GM10847 (cell line): ENCODE data around the gene ZNF263.

Experiments
- POLR2A ChIP-seq: IDR thresholded peaks from 2 replicates; pipeline ENCODE4 v1.6.1; 2011; ENCODE audit not compliant: insufficient read length; ENCODE audit errors: extremely low read depth

Gene ZNF263

DNA sequence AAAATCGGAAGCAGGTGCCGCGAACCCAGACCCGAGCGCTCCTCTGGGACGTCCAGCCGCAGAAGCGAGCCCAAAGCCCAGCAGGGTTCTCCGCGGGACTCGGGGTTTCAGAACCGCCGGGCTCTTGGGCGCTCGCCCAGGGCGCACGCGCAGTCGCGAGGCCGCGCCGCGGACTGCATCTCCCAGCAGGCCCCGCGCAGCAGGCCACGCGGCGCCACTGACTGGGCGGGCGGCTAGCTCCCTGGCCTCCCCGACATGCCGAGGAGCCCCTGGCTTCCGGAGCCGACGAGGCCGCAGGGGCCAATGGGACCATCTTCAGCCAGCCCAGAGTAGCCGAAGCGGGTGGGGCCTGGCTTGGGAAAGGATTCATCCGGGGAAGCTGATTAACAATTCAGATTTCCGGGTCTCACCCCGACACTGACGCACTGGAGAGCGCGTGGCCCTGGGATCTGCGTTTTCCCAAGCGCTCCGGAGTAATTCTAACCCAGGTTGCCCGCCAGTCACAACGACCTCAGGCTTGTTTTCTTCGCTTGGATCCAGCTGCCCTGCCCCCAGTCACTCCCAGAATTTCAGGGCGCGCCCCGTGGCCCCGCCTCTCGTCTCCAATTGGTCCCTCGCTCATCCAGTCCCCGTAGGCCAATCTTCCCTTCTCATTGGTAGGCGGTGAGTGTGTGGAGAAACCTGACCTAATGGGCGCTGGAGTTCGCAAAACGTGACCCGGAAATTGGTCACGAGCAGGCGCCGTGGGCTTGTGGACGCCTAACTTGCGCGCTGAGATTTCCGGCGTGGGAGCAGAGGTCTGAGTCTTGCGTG, at the start of gene ZNF263:
Gene ZNF263, plus strand, starts transcription at position 762 of the 813 bp plus-strand sequence. CDS start 328 bp downstream, outside the sequence.
- TF ChIP-seq POLR2A = peak; percentile 62

DNA sequence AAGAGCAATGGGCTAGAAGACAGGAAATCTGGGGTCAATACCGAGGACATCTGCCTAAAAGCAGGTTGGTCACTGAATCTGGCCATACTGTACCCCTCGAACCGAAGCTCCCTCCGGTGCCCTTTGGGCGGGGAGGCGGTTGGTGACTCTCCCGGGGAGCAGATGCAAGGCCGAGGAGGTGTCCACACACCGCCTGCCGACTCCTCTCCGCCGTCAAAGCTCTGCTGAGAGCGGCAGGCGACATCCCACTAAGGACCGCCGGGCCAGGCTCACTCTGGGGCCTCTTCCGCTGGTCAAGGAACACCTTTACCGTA, 48.8 kb upstream of the ZNF263 start:
- TF ChIP-seq POLR2A = no peak

DNA sequence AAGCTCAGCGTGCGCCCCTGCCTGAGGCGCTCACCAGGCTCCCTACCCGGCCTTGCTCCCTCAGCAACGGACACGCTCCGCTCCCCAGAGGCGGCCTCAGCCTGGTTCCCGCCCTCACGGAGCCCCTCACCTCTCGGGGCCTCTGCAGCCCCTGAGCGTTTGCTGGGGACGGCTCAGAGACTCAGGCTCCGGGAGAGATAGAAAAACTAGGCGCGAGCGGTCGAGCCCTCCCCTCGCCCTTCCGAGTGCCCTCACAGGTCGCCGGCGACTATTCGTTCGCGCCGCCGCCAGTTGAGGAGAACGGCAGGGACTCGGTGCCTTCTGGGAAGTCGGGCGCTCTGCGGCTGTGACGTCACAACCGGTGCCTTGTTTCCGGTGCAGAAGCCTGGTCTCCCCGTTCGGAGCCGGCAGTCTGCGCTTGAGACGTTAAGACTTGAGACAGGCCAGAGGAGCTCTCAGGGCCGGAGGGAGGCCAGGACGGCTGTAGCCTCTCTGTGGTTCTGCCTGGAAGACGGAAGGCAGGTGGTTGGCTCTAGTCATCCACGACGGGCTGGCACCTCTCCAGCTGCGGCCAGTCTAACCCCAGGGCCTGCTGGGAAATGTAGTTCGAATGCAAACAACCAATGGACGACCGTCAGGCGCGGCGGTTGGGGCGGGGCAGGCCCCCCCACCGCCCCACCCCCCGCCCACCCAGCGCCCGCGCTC, 48.3 kb upstream of the ZNF263 start, which contains the start of gene ZNF200:
Gene ZNF200, minus strand, starts transcription at position 302 of the 705 bp plus-strand sequence. CDS start 1,403 bp downstream, outside the sequence.
- peak; percentile 87 for TF ChIP-seq POLR2A

DNA sequence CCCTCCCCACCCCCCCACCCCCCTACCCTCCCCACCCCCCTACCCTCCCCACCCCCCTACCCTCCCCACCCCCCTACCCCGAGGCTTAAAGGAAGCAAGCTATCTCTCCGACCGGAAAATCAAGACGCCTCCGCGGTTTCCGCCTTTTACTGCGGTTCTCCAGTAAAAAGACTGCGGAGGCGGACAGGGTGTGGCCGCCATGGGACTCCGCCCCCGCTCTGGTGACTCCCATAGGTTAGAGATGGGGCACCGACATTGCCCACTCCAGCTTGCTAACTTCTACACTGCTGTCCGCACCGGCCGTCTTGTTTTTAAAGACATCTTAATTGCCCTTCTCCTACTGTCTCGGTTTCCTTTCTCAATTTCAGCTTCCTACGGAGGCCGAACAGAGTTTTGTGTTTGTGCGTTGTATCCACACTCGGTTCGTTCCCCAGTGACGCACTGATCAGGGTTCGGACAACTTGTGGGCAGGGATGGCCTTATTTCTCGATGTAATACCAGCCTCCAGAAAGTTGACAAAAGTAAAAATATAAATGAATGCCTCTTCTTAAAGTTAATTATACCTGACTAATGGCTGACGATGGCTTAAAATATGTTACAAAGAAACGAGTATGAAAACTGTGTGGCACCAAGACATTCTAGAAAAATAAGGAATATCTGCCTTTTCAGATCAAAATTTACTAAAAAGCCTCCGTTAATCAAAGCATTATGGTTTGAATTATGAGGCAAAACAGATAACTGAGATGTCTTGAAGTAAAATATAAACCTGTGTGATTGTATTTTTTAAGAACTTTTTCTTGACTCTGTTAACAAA, 47.2 kb upstream of the ZNF263 start:
- TF ChIP-seq POLR2A = no peak

DNA sequence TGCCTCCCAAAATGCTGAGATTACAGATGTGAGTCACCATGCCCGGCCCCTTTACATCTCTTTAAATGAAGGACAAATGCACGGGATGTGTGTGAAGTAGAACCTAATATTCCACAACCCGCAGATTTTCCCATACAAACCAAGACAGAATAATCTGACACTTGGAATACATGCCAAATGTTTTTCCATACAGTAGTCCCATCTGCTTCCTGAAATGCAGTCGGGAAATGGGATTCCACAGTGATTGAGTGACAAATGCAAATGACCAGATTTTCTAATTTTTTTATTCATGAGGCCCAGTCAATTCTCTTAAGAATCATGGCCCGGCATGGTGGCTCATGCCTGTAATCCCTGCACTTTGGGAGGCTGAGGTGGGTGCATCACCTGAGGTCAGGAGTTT, 41.5 kb upstream of the ZNF263 start:
- no peak for TF ChIP-seq POLR2A

DNA sequence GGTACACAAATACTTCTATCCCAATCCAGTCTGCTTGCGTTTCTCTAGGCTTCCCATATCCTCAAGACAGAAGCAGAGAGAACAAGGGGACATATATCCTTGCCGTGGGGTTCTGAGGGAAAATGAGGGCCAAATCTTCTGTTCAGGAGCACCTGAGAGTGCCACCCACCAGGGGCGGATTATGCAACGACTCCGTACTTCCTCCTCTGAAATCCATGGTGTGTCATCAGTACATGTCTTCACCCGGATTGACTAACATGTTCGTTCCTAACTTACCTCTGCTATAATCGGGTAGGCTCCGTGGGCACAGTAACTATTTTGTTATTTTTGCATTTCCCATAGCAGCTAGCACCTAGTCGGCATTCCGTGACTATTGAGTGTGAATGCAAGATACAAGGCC, 40.6 kb upstream of the ZNF263 start:
- TF ChIP-seq POLR2A = no peak

DNA sequence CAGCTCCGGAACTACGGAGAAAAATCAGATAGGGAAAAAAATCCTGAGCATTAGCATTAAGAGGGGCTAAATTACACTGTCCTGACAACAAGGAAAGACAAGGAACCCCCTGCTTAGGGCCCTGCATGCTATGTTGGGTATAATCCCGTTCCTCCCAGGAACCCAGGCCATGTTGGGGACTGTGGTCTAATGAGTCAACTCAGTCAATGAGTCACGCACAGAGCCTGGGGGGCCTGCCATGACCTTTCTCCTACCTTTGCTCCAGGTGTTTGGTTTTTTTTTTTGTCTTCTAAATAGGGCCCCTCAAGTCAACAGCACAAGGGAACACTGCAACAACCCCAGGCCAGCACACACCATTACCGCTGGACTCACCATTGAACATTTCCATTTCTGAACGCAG, 39.4 kb upstream of the ZNF263 start:
- no peak for TF ChIP-seq POLR2A

DNA sequence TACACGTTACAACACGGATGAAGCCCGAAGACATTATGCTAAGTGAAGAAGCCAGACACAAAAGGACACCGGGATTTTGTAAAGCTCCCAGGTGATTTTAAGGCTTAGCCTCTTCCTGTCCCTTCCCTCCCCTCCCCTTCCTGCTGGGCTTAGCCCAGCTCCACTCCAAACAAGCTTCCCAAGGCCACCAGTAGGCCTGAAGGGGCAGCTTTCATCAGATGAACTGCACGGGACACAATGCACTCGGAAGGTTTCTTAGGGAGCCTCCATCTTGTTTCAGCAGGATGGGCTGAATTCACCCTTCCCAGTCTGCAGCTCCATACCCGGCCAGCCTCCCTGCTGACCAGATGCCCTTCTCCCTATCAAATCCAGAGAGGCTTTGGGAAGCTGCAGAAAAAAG, 37.3 kb upstream of the ZNF263 start:
- no peak for TF ChIP-seq POLR2A

DNA sequence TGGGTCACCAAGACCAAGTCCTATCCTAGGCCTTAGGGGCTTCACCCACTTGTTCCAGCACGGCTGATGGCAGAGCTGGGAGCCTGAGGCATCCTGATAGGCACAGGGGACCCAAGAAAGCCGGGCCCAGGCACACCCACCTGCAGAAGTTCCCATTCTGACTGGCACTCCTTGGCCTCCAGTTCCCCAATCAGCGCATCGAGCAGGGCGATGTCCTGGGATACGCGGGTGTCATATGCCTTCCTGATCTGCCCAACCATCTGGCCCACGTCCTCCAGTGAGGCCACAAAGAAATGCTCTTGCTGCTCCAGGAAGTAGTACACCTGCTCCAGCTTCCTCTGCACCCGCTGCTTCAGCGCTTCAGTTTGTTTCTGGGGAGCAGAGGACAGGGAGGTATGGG, 36.4 kb upstream of the ZNF263 start:
- no peak for TF ChIP-seq POLR2A

DNA sequence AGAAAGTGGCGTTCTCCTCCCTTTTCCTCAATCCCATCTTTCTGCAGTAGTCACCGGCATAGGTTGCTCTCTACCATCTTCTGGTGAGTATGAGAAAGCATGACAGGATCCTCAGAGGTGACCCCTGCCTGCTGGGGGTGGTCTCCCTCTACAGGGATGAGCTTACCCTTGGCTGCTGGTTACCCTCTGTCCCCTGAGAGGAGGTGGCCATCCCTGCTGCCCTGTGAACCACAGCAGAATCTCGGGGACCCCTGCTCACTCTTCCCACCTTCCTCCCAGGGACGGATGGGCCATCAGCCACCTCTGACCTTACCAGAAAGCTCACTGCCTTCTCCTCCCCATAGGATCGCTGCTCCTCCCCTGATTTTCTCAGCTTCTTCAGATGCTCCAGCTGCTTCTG, 34.7 kb upstream of the ZNF263 start:
- no peak for TF ChIP-seq POLR2A

DNA sequence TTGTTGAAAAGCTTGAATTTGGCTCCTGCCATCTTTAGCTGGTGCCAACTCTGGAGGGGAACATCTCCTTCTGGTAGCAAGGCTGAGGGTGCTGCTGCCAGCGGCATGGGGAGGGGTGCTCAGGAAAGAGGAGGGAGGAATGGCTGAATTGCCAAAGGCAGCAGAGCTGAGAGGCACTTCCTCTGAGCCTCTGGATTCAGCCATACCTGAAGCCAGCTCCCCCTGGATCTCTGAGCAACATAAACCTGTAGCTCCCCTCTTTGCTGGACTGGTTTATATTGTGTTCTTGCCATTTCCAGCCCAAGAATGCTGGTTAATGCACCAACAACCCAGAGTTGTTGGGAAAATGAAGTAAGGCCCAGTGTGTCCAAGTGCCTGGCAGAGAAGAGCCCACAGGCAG, 34.3 kb upstream of the ZNF263 start:
- no peak for TF ChIP-seq POLR2A

DNA sequence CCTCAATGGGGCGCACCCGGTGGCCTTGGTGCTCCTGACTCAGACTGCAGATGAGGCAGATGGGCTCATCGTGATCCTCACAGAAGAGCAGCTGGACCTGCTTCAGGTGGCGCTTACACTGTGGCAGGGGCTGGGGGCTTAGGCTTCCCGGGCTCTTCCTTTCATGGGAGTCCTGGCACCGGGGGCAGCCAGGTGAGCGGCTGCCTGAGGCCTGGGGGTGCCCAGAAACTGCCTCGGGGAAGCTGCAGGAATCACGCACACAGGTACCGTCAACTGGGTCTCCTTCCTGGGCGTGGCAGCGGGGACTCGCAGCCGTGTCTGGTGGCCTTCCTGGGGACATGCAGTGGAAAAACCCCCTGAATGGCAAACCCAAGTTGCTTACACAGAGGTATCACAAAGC, 33.8 kb upstream of the ZNF263 start:
- no peak for TF ChIP-seq POLR2A

DNA sequence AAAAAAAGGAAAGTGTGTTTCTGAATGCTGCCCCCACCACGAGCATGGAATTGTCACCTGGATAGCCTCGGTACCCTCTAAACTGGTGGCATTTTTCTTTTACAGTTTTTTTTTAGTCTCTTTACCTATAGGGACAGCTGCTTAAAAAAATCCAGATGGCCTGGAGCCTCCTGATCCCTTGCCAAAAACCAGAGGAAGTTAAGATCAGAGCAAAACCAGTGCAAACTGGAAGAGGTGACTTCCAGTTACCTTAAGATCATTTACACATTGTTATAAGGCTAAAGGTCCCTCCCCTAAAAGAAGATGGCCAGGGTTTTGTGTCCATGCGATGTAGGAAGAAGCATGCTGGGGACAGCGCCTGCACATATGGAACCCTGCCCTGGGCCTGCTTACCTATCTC, 30.3 kb upstream of the ZNF263 start:
- no peak for TF ChIP-seq POLR2A

DNA sequence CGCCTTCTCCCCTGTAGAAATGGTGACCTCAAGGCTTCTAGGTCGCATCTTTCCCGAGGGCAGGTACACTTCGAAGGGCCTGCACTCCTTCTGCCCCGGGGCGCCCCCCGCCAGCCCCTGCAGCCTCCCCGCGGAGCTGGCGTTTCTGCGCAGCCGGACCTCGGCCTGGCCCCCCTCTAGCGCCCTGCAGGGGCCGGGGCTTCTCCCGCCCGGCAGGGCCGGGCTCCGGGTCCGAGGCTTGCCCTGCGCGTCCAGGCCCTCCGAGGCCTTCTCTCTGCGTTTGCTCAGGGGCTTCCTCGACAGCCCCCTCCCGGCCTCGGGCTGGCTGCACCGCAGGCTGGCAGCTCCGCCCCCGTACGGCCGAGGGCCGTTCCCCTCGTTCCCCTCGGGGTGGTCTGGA, 29.0 kb upstream of the ZNF263 start:
- no peak for TF ChIP-seq POLR2A

DNA sequence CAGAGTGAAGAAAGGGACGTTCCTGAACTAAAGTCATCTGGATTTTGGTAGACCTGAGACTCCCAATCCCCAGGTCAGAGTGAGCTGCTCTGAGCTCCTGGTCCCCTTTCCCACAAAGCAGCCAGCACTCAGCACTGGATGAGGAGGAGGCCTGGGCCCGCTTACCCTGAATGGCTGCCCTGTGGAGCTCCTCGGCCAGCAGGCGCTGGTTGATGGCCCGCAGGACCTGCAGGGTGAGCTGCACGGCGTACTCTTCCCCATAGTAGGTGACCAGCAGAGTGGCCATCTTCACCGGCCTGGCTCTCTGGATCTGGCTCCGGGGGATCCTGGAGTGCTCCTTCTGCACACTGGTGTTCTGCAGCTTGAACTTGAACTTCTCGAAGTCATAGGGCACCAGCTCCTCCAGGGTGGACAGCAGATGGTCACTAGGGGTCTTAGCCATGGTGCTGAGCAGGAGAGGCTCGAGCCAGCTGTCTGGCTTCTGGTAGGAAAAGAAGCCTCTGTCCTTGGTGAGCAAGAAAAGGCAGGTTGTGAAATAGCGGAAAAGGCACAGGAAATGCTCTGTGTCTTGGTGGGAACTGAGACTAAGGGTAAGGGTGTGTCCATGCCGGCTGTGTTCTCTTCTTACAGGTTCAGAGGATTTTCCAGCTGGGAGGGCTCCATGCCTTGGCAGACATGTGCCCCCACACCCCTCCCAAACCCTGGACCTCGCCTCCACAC, 27.0 kb upstream of the ZNF263 start, which contains the start of gene MEFV:
Gene MEFV, minus strand, starts transcription at position 488 of the 720 bp plus-strand sequence. Its CDS starts 46 bp downstream, at position 442.
- TF ChIP-seq POLR2A = no peak

DNA sequence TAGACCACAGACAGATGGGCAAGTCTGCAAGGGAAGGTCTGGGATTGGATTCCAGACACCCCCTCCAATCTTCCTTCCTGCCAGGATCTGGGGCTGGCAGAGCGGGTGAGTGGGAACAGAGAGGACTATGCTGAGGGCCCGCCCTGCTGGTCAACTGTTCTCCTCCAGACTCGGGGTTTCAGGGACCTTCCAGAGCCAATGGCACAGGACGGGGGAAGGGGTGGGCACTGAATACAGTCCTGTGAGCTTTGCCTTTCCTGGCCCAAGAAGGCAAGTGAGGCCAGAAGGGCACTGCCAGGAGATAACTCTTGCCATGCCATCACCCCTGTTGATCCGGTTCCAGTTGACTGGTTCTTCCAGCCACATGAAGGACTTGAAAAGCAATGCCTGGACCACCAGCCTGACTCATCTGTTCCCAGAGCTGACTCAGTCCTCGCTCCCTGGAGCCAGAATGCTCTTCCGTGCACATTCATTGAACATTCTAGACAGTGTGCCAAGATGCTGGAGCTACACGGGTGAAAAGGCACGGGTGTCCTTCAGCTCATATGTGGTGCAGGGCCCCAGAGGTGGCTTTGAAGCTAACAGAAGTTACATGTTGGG, 26.3 kb upstream of the ZNF263 start:
- TF ChIP-seq POLR2A = no peak
